ENCODE results near the gene C9orf152.

The C9orf152 gene

GRCh38 chr9:110168486-110168885 lies 39.5 kb downstream of the C9orf152 start:
- H3K27ac ChIP-seq: no peak overlapping the region
- no peak overlapping the region for H3K4me3 ChIP-seq (ENCODE audit: low read depth, low read length)
- no peak for TF ChIP-seq CTCF (IDR thresholded peaks at IDR 0.05)

GRCh38 chr9:110161940-110162339 lies 46.0 kb downstream of the C9orf152 start:
- no peak overlapping the region for H3K27ac ChIP-seq
- no peaks in the 10 kb centered on the region for H3K9me3 ChIP-seq (ENCODE audit: control insufficient read depth, low read length)
- H2AFZ ChIP-seq: no peak overlapping the region
- no peak for TF ChIP-seq CTCF (IDR thresholded peaks at IDR 0.05)
- H3K36me3 ChIP-seq (ENCODE audit: control insufficient read depth, insufficient read depth, low read length): no peaks in the 10 kb centered on the region
- H3K4me2 ChIP-seq (ENCODE audit: low read length): no peak overlapping the region
- H3K9ac ChIP-seq: no peak overlapping the region
- no peaks in the 10 kb centered on the region for H3K4me1 ChIP-seq
- H3K79me2 ChIP-seq: no peaks in the 10 kb centered on the region
- no peaks in the 10 kb centered on the region for H3K27me3 ChIP-seq (ENCODE audit: control insufficient read depth, insufficient read depth, low read length)
- no peak overlapping the region for H3K4me3 ChIP-seq (ENCODE audit: low read depth, low read length)

More at GRCh38 chr9:110168486-110168885, 39.5 kb downstream of the C9orf152 start:
- H3K27me3 ChIP-seq (ENCODE audit: control insufficient read depth, insufficient read depth, low read length): no peaks in the 10 kb centered on the region
- no peak overlapping the region for H3K9ac ChIP-seq
- no peaks in the 10 kb centered on the region for H3K36me3 ChIP-seq (ENCODE audit: control insufficient read depth, insufficient read depth, low read length)
- H3K4me2 ChIP-seq (ENCODE audit: low read length): no peak overlapping the region
- no peaks in the 10 kb centered on the region for H3K79me2 ChIP-seq
- no peaks in the 10 kb centered on the region for H3K9me3 ChIP-seq (ENCODE audit: control insufficient read depth, low read length)
- no peaks in the 10 kb centered on the region for H3K4me1 ChIP-seq
- H2AFZ ChIP-seq: no peak overlapping the region

GRCh38 chr9:110160685-110161084 lies 47.3 kb downstream of the C9orf152 start:
- H3K4me2 ChIP-seq (ENCODE audit: low read length): no peak overlapping the region
- H3K79me2 ChIP-seq: no peaks in the 10 kb centered on the region
- H3K27ac ChIP-seq: no peak overlapping the region
- H3K4me3 ChIP-seq (ENCODE audit: low read depth, low read length): no peak overlapping the region
- H2AFZ ChIP-seq: no peak overlapping the region
- H3K9ac ChIP-seq: no peak overlapping the region
- no peaks in the 10 kb centered on the region for H3K27me3 ChIP-seq (ENCODE audit: control insufficient read depth, insufficient read depth, low read length)
- H3K4me1 ChIP-seq: no peaks in the 10 kb centered on the region
- TF ChIP-seq CTCF (IDR thresholded peaks at IDR 0.05): no peak
- H3K9me3 ChIP-seq (ENCODE audit: control insufficient read depth, low read length): no peaks in the 10 kb centered on the region
- H3K36me3 ChIP-seq (ENCODE audit: control insufficient read depth, insufficient read depth, low read length): no peaks in the 10 kb centered on the region

GRCh38 chr9:110160123-110160522 lies 47.8 kb downstream of the C9orf152 start:
- Histone ChIP-seq H3K4me2 (ENCODE audit: low read length) (no peak overlapping the region), H2AFZ (no peak overlapping the region), H3K79me2 (no peaks in the 10 kb centered on the region), H3K27me3 (ENCODE audit: control insufficient read depth, insufficient read depth, low read length) (no peaks in the 10 kb centered on the region), H3K9me3 (ENCODE audit: control insufficient read depth, low read length) (no peaks in the 10 kb centered on the region), H3K36me3 (ENCODE audit: control insufficient read depth, insufficient read depth, low read length) (no peaks in the 10 kb centered on the region), H3K27ac (no peak overlapping the region), H3K4me1 (no peaks in the 10 kb centered on the region), H3K9ac (no peak overlapping the region), H3K4me3 (ENCODE audit: low read depth, low read length) (no peak overlapping the region)
- no peak for TF ChIP-seq CTCF (IDR thresholded peaks at IDR 0.05)

GRCh38 chr9:110157823-110158664 lies 49.9 kb downstream of the C9orf152 start:
- Histone ChIP-seq H3K79me2 (no peaks in the 10 kb centered on the region), H3K9me3 (ENCODE audit: control insufficient read depth, low read length) (no peaks in the 10 kb centered on the region), H3K27me3 (ENCODE audit: control insufficient read depth, insufficient read depth, low read length) (no peaks in the 10 kb centered on the region), H3K27ac (no peak overlapping the region), H3K36me3 (ENCODE audit: control insufficient read depth, insufficient read depth, low read length) (no peaks in the 10 kb centered on the region), H2AFZ (no peak overlapping the region), H3K9ac (no peak overlapping the region), H3K4me3 (ENCODE audit: low read depth, low read length) (no peak overlapping the region), H3K4me2 (ENCODE audit: low read length) (no peak overlapping the region), H3K4me1 (no peaks in the 10 kb centered on the region)
- no peak for TF ChIP-seq CTCF (IDR thresholded peaks at IDR 0.05)
